ENCODE results near the gene ZNF560.
"Not testable (repeated sequence)": the region's sequence is repeated elsewhere in the genome, so short reads cannot be mapped to it uniquely, and the experiment has no call there.

ZNF560 gene

DNA sequence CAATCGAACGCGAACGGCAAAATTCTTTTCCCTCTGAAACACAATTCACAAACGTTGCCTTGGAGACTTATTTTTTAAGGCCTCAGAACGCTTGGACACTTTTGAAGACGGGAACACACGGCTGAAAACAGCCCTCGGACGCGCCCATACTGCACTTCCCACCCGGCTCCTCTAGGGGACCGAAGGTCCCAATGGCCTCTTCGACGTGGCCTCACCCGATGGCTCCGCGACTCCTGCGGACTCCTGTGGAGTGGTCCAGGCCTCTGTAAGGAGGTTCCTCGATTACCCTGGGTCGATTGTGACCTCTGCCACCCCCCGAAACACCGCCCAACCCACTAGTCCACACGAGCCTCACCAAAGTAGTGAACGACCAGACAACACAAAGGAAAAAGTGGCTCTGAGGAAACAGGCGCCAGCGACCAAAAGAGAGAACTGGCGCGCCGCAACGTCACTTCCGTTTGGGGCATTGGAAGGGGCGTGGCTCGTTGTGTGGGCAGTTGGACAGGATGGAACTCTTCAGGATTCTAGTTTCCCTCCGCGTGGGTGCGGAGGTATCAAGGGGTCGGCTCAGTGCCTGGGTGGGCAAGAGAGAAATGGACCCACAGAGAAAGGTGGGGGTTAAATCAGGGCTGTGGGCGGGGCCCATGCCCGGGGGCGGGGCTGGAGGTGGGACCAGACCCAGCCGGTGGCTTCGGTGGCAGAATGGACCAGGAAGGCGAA is at the start of gene ZNF560:
Gene ZNF560, minus strand, starts transcription at position 434 of the 720 bp plus-strand sequence. CDS start 23,303 bp downstream, outside the sequence.
- DNase-seq = no peak

DNA sequence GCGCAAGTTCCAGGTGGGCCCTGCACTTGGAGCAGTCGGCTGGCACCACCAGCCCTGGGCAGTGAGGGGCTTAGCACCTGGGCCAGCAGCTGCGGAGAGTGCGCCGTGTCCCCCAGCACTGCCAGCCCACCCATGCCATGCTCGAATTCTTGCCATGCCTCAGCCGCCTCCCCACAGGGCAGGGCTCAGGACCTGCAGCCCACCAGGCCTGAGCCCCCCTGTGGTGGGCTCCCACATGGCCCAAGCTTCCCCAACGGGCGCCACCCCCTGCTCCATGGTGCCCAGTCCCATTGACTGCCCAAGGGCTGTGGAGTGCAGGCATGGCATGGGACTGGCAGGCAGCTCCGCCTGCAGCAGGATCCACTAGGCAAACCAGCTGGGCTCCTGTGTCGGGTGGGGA is 49.5 kb upstream of the ZNF560 start:
- no peak for DNase-seq

- not testable (repeated sequence) for DNase-seq
These were observed 42.9 kb upstream of the ZNF560 start for GRCh38 chr19:9541281-9541680.

DNA sequence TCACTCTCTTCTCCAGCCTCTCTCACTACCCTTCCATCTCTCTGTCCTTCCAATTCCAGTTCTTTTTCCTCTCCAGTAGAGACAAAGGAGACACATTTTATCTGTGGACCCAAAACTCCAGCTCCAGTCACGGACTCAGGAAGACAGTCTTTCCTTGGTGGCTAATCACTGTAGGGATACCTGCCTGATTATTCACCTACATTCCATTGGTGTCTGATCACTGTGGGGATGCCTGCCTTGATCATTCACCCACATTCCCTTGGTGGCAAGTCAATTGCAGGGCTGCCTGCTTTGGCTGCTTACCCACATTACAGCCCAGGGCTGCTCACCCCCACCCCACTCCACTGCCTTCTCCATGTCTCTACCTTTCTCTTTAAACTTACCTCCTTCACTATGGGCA is 41.5 kb upstream of the ZNF560 start:
- DNase-seq = not testable (repeated sequence)

GRCh38 chr19:9539201-9539600 is 40.8 kb upstream of the ZNF560 start:
- DNase-seq = not testable (repeated sequence)

- DNase-seq = peak; percentile 15 to 87 (median 74)
These were observed 40.0 kb upstream of the ZNF560 start, which contains the start of gene ZNF426 for GRCh38 chr19:9538183-9539058. TSS of gene ZNF426 (minus strand) at chr19:9538645. CDS start at chr19:9536232, 2,413 bp downstream.

DNA sequence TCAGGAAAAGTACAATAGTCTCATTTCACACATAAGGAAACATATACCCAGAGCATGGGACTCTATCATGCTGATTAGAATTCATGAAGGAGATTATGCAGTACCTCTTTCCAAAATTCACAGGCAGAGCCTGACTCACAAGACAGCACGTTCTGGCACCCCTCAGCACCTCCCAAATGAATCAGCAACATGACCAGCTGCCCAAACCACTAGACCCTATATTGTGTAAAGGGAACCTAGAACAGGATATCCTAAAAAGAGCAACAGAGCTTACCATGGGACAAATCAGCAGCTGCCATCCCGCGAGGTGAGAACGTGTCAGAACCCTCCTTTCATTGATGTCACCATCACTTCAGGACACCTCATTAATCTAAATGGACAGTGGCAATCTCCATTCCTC is 37.5 kb upstream of the ZNF560 start:
- DNase-seq = no peak

DNA sequence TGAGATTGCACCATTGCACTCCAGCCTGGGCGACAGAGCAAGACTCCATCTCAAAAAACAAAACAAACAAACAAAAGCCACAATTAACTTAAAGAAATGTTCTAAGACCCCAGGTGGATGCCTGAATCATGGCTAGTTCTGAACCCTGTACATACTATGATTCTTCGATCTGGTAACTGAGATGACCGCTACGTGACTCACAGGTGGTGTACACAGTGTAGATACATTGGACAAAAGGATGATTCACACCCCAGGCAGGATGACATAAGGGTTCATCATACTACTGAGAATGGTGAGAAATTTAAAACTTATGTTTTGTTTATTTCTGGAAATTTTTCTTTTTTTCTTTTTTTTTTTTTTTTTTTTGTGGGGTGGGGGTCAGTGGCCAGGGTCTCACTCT is 33.5 kb upstream of the ZNF560 start:
- DNase-seq = no peak

GRCh38 chr19:9528757-9529336 is 30.4 kb upstream of the ZNF560 start:
- DNase-seq = no peak

GRCh38 chr19:9523885-9524474 is 25.6 kb upstream of the ZNF560 start:
- no peak for DNase-seq

GRCh38 chr19:9507285-9507684 is 8.9 kb upstream of the ZNF560 start:
- no peak for DNase-seq

DNA sequence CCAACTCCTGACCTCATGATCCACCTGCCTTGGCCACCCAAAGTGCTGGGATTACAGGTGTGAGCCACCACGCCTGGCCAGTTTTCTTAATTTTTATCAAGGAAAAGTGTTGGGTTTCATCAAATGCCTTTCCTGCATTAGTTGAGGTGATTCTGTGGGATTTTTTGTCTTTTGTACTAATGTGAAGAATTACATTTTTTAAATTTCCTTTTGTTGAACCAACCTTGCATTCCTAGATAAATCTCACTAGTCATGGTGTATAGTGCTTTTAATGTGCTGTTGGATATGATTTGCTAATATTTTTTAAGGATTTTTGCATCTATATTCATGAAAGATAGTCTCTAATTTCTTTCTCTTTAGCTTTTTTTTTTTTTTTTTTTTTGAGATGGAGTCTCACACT is 2.4 kb upstream of the ZNF560 start:
- no peak for DNase-seq

GRCh38 chr19:9494096-9494495 is 4.3 kb downstream of the ZNF560 start:
- no peak for DNase-seq

- DNase-seq = no peak
These were observed 11.4 kb downstream of the ZNF560 start for GRCh38 chr19:9487016-9487415.

GRCh38 chr19:9485140-9485539 is 13.3 kb downstream of the ZNF560 start:
- no peak for DNase-seq

DNA sequence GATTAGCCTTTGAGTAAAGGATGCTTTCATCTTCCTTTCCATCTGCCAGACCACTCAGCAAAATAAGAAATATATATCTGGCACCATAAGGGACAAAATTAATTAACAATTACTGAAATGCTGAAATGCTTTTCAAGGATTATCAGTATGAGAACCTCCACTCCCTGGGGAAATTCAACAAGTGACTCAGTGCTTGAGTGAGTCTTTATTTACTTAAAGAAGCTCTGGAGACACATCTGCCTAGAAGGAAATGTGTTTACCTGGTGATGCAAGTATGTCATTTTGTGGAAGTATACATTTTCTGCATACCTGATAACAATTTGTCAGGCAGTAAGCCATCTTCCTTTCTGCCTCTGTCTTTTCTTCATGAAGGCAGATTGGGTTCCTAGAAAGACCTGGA is 23.4 kb downstream of the ZNF560 start:
- no peak for DNase-seq

GRCh38 chr19:9467161-9467560 is 31.3 kb downstream of the ZNF560 start:
- no peak for DNase-seq

DNA sequence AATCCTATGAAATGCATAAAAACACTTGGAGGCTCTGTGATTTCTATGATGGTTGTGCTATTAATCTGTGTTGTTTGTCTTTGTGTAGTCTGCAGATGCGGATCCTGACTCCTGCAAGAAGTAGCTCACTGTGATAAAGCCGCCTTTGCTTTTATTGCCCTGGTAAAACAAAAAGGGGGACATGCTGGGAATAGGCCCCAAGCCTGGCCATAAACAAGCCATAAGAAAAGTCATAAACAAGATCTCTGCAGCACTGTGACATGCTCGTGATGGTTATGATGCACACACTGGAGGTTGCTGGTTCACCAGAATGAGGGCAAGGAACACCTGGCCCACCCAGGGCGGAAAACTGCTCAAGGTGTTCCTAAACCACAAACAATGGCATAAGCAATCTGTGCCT is 36.5 kb downstream of the ZNF560 start:
- no peak for DNase-seq

DNA sequence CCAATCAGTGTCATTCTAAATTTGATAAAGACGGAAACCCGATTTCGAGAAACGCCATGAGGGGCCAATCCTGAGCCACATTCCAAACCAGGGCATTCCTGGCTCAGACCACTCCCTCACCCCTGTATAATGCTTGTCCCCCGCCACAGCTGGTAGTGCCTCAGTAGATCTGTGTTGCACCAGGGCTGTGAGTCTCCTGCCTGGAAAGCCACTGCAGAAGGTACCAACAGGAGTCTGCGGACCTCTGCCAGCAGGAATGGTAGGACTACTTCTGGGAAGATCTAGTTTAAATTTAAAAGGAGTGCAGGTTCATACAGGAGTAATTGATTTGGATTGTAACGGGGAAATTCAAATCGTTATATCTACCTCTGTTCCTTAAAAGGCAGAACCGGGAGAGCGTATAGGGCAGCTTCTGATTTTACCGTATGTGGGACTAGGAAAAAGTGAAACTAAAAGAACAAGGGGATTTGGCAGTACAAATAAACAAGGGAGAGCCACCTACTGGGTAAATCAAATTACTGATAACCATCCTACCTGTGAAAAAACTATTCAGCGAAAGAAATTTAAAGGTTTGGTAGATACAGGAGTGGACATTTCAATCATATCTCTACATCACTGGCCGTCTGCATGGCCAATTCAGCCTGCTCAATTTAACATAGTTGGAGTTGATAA is 42.3 kb downstream of the ZNF560 start:
- DNase-seq = no peak

GRCh38 chr19:9453953-9454352 is 44.5 kb downstream of the ZNF560 start:
- no peak for DNase-seq

- DNase-seq = no peak
These were observed 53.4 kb downstream of the ZNF560 start for GRCh38 chr19:9445037-9445436.
